Psoas muscle (tissue), 8 donors: ENCODE results near the gene ZNF69. TPM values are rescaled to one million over a fixed set of nuclear protein-coding genes. Genes with fewer than 3 reads are reported as not detected.
"Not testable (repeated sequence)": the region's sequence is repeated elsewhere in the genome, so short reads cannot be mapped to it uniquely, and the experiment has no call there.

Experiments used
- ATAC-seq, 4 donors: fragments of 200-7000 bp; cut with Tn5 transposase; one replicate each; pipeline ENCODE4 v1.9.1; 2020; ENCODE audit warnings: moderate library complexity in 3 of 4, mild to moderate bottlenecking in 2 of 4
- DNase-seq, 2 donors: peaks; one replicate each; pipeline ENCODE4 v3.0.0-alpha.2; 2020
- H3K27ac ChIP-seq: fragments of 200-600 bp; one replicate; pipeline ENCODE4 v1.8.0; 2022
- H3K27me3 ChIP-seq, 3 donors: fragments of 200-600 bp in 1 of 3; one replicate each; pipeline versions ENCODE4 v1.6.1 to v1.8.0; 2013 to 2022; ENCODE audit warnings: low read length in 2 of 3, mild to moderate bottlenecking in 2 of 3, moderate library complexity in 1 of 3; ENCODE audit not compliant: insufficient read depth in 3 of 3
- H3K36me3 ChIP-seq, 2 donors: fragments of 200-600 bp in 1 of 2; one replicate each; pipeline versions ENCODE4 v1.6.1 to v1.8.0; 2013 to 2022; ENCODE audit warnings: low read depth in 1 of 2, mild to moderate bottlenecking in 1 of 2, moderate library complexity in 1 of 2; ENCODE audit not compliant: insufficient read depth in 1 of 2
- H3K4me1 ChIP-seq: fragments of 200-600 bp; one replicate; pipeline ENCODE4 v1.8.0; 2022
- H3K4me3 ChIP-seq: fragments of 200-600 bp; one replicate; pipeline ENCODE4 v1.8.0; 2022; ENCODE audit warnings: mild to moderate bottlenecking
- H3K9me3 ChIP-seq: fragments of 200-600 bp; one replicate; pipeline ENCODE4 v1.8.0; 2022
- CTCF ChIP-seq: fragments of 200-600 bp; IDR thresholded peaks from one replicate; pipeline ENCODE4 v1.8.0; 2022; ENCODE audit warnings: antibody characterized with exemption
- WGBS, 3 donors: extraction: QIAGEN DNeasy Blood & Tissue Kit; methylation state at CpG; one replicate each; pipeline versions ENCODE4 v1.1.6 to v1.1.7; 2013; 5-methylcytosine and 5-hydroxymethylcytosine counted together
- intact Hi-C, 2 donors: fragments of 100-400 bp; cut with DNase I; formaldehyde crosslinking; loops; one replicate each; pipeline versions ENCODE4 v1.11.0 to v1.14.2; 2022
- polyA plus RNA-seq, 3 donors: library from polyadenylated mRNA; stranded (reverse); fragments of 200-250 nt; gene quantifications; one replicate each; pipeline ENCODE4 v1.2.3, GENCODE V29; 2013
- total RNA-seq, 4 donors: library from RNA; stranded (reverse); fragmentation: NEBNext Ultra II Directional in 2 of 4; extraction: Animal tissue kit (Norgen Biotek cat#: 25700) in 2 of 4; gene quantifications; one replicate each; pipeline versions ENCODE4 v1.2.1 to v1.2.4, GENCODE V29; 2021 to 2023
- donor health status: healthy with polysubstance abuse.
- donor health status: DM: no; HTN: no; CAD: no; lungs with moderate emphysema.
- donor health status: Bipolar disorder and iron deficiency.
- donor health status: healthy.
- donor health status: DM: yes; HTN: yes; CAD: no.
- donor health status: DM: no; HTN: no; CAD: no.
- donor health status: DM: no; HTN: no; CAD: no.
- donor health status: DM: yes; HTN: yes; CAD: no.

The ZNF69 gene
- total and polyA plus RNA-seq, 7 donors, result 0.34 to 3.4 (median 1.2) TPM

DNA sequence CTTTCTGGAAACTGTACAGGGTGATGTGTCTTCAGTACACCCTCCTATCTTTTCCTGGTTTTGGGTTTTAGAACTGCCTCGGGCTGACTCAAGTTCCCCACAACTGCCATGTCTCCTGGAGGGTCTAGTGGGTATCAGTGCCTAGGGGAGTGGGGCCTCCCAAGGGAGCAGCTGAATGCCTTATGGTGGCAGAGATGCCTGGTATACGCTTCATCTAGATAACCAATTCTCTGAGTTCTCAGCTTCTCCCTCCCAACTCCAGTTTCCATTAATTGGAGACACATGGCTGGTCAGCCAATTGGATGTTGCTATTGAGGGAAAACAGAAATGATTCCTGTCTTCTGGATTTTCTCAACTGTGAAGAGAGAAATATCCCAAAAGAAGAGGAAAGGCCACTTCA lies 26.3 kb upstream of the ZNF69 start:
- no peaks in the 10 kb centered on the region for H3K9me3 ChIP-seq
- no peak for TF ChIP-seq CTCF
- no peaks in the 10 kb centered on the region for H3K36me3 ChIP-seq
- no peaks in the 10 kb centered on the region for H3K4me1 ChIP-seq
- intact Hi-C loops, result no loop called here
- 98 to 100% (median 99%) methylated on average over 2 of the region's 2 CpGs for WGBS, 3 donors
- H3K27ac ChIP-seq, result no peak overlapping the region
- no peak overlapping the region for H3K4me3 ChIP-seq
- DNase-seq (no peak), ATAC-seq (no peak)
- no peaks in the 10 kb centered on the region for H3K27me3 ChIP-seq

DNA sequence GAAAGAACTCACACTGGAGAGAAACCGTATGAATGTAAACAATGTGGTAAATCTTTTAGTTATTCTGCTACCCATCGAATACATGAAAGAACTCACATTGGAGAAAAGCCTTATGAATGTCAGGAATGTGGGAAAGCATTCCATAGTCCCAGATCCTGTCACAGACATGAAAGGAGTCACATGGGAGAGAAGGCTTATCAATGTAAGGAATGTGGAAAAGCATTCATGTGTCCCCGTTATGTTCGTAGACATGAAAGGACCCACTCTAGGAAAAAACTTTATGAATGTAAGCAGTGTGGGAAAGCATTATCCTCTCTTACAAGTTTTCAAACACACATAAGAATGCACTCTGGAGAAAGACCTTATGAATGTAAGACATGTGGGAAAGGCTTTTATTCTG lies 19.8 kb upstream of the ZNF69 start:
- intact Hi-C loops, result not testable (repeated sequence)
- peaks cover 33% of the 10 kb centered on the region for H3K9me3 ChIP-seq

GRCh38 chr19:11868188-11868587 lies 19.4 kb upstream of the ZNF69 start:
- DNase-seq (no peak), ATAC-seq (no peak)
- Histone ChIP-seq H3K9me3 (peaks cover 33% of the 10 kb centered on the region), H3K36me3 (peaks cover 3 to 15% of the 10 kb centered on the region in 2 donors), H3K27ac (no peak overlapping the region), H3K4me1 (no peaks in the 10 kb centered on the region), H3K4me3 (no peak overlapping the region), H3K27me3 (no peaks in the 10 kb centered on the region)
- intact Hi-C loops, result no loop called here
- TF ChIP-seq CTCF, result no peak
- WGBS, 3 donors, result 95 to 98% (median 97%) methylated on average over 8 of the region's 8 CpGs

More for the DNA sequence above, 19.8 kb upstream of the ZNF69 start:
- not testable (repeated sequence) for H3K4me1 ChIP-seq, DNase-seq, ATAC-seq, H3K27me3 ChIP-seq, H3K4me3 ChIP-seq, H3K27ac ChIP-seq
- 82 to 86% (median 83%) methylated on average over 4 of the region's 4 CpGs for WGBS, 3 donors
- H3K36me3 ChIP-seq, result peaks cover 3 to 15% of the 10 kb centered on the region in 2 donors

DNA sequence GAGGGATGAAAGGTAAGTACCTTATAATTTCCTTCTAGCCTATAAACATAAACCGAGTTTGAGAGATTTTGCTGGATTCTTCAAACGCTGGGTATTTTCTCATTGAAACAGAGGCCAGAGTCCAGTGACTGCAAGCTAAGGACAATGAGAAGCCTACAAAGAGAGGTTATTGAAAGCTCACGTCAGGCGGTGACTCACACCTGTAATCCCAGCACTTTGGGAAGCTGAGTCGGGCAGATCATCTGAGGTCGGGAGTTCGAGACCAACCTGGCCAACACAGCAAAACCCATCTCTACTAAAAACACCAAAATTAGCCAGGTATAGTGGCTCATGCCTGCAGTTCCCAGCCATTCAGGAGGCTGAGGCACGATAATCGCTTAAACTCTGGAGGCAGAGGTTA lies 15.0 kb upstream of the ZNF69 start:
- Histone ChIP-seq H3K4me3 (no peak overlapping the region), H3K27me3 (no peaks in the 10 kb centered on the region), H3K9me3 (peaks cover 29% of the 10 kb centered on the region), H3K4me1 (no peaks in the 10 kb centered on the region), H3K36me3 (peaks cover 3 to 6% of the 10 kb centered on the region in 2 donors), H3K27ac (no peak overlapping the region)
- intact Hi-C loops, result no loop called here
- WGBS, 3 donors, result 94 to 96% (median 95%) methylated on average over 9 of the region's 9 CpGs
- DNase-seq, result no peak
- TF ChIP-seq CTCF, result no peak
- ATAC-seq, result no peak

DNA sequence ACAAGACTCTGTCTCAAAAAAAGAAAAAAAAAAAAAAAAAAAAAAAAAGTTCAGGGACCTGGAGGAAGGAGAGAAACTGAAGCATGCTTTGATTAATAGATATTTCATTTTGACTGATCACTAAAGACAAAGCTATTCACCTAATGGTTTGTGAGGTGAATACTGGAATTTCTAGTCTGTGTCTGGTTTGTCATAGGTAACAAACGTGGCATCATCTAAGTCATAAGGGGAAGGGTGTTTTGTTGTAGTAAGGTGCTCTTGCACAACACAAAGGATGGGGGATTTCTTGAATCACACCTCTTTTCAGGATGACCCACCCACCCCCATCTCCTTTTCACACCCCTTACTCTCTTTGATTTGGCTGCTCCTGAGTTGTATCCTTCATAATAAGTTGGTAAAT lies 13.8 kb upstream of the ZNF69 start:
- 69 to 86% (median 80%) methylated on average over 1 of the region's 1 CpG for WGBS, 3 donors
- peaks cover 18% of the 10 kb centered on the region for H3K9me3 ChIP-seq
- intact Hi-C loops, result no loop called here

More for the DNA sequence above, 13.8 kb upstream of the ZNF69 start:
- Histone ChIP-seq H3K36me3 (no peaks in the 10 kb centered on the region), H3K27ac (no peak overlapping the region), H3K4me3 (no peak overlapping the region), H3K4me1 (no peaks in the 10 kb centered on the region), H3K27me3 (no peaks in the 10 kb centered on the region)
- no peak for ATAC-seq
- TF ChIP-seq CTCF, result no peak
- DNase-seq, result no peak
